GM12892 (cell line): ENCODE measurements around the gene SLF2.

Experiments used
- POLR2A ChIP-seq: IDR thresholded peaks from 2 replicates; pipeline ENCODE4 v1.6.1; 2011; ENCODE audit warnings: low read depth, low read length, control low read depth
- POLR2AphosphoS5 ChIP-seq: IDR thresholded peaks from 2 replicates; pipeline ENCODE4 v1.6.1; 2011; ENCODE audit warnings: low read depth, low read length, control low read depth
- TAF1 ChIP-seq: IDR thresholded peaks from 2 replicates; pipeline ENCODE4 v1.6.1; 2011; ENCODE audit warnings: low read depth, mild to moderate bottlenecking, control low read depth, low read length, borderline replicate concordance

- TF ChIP-seq POLR2A (no peak), TAF1 (no peak), POLR2AphosphoS5 (no peak)
Measured at GRCh38 chr10:100970914-100971811, 58.4 kb downstream of the SLF2 start.
